ENCODE results near the gene ZNF503. TPM values are rescaled to one million over a fixed set of nuclear protein-coding genes. Genes with fewer than 3 reads are reported as not detected.

Gene ZNF503
- total and polyA plus RNA-seq, 10 of the 15 experiments (the other 5 are each of a cell fraction or from before 2014, with no cell fraction given), result 0.05 to 1.1 (median 0.11) TPM; not detected in 1

GRCh38 chr10:75426880-75427279 is 25.3 kb upstream of the ZNF503 start (continued):
- TF ChIP-seq ZBTB33 (IDR thresholded peaks at IDR 0.05) (no peak), SP1 (IDR thresholded peaks at IDR 0.05; ENCODE audit: low read depth, low read length) (no peak)

- 40% methylated on average over 6 of the region's 6 CpGs for WGBS (ENCODE audit: insufficient coverage, insufficient replicate concordance, low lambda C conversion rate, missing lambda C conversion rate)
- ChIA-PET CTCF (no interaction called here), POLR2A (no interaction called here), RAD21 (ENCODE audit: unreplicated experiment) (interaction anchor here (0.8 kb wide), 1 partner anchor 607 kb away, joined by 3 read pairs; no protein-coding TSS in a partner anchor), SMC1A (ENCODE audit: uncharacterized antibody, unreplicated experiment) (interaction anchor here (0.9 to 1.8 kb wide), 6 partner anchors 9 to 22 kb away, joined by 4 to 7 read pairs (median 4); no protein-coding TSS in a partner anchor)
- no peaks in the 10 kb centered on the region for H4K20me1 ChIP-seq (ENCODE audit: control insufficient read depth, insufficient read depth)
- H3K4me2 ChIP-seq (ENCODE audit: control insufficient read depth, insufficient read depth), result no peak overlapping the region
- no peak overlapping the region for H3K9ac ChIP-seq (ENCODE audit: control insufficient read depth, insufficient read depth, low read length)
- ATAC-seq (no peak), DNase-seq (ENCODE audit: low read depth, low spot score) (no peak), FAIRE-seq (no peak)
- in situ Hi-C loops (cut with MboI), result no loop called here
- no peaks in the 10 kb centered on the region for H3K27me3 ChIP-seq (replicated peaks in 1 of 2; ENCODE audit: control insufficient read depth in 2 of 2, insufficient read depth in 2 of 2, low read length in 1 of 2)
- H3K36me3 ChIP-seq (ENCODE audit: control insufficient read depth in 2 of 2, insufficient read depth in 2 of 2, low read length in 1 of 2), result no peaks in the 10 kb centered on the region
- H3K27ac ChIP-seq (ENCODE audit: control insufficient read depth, insufficient read depth), result no peak overlapping the region
- no peaks in the 10 kb centered on the region for H3K79me2 ChIP-seq (ENCODE audit: control insufficient read depth, insufficient read depth, low read length)
- H3K4me1 ChIP-seq (ENCODE audit: control insufficient read depth, insufficient read depth, low read length), result no peaks in the 10 kb centered on the region
- H3K9me3 ChIP-seq (replicated peaks; ENCODE audit: control insufficient read depth, insufficient read depth, low read length), result no peaks in the 10 kb centered on the region
- intact Hi-C loops (cut with micrococcal nuclease; ENCODE audit: unreplicated experiment), result no loop called here
- H2AFZ ChIP-seq (ENCODE audit: control insufficient read depth, low read depth, low read length), result no peak overlapping the region
- H3K4me3 ChIP-seq, result no peak overlapping the region
- BruUV-seq (replicated peaks), result no TSS peak
- TF ChIP-seq E2F4 (IDR thresholded peaks at IDR 0.05; ENCODE audit: low read depth, low read length), result no peak
- no peak for TF ChIP-seq TBL1XR1 (IDR thresholded peaks at IDR 0.05; ENCODE audit: low read depth, low read length)
- no peak for TF ChIP-seq ZNF687 (IDR thresholded peaks at IDR 0.05)
- no peak for TF ChIP-seq CTCF (IDR thresholded peaks at IDR 0.05 in 2 of 3, conservative IDR thresholded peaks at IDR 0.05 in 1 of 3; ENCODE audit: control insufficient read depth in 2 of 3, extremely low read depth in 1 of 3, insufficient read depth in 1 of 3, low read depth in 3 of 3, low read length in 3 of 3)
- no peak for TF ChIP-seq IKZF1 (conservative IDR thresholded peaks at IDR 0.05)
- TF ChIP-seq FOXM1 (IDR thresholded peaks at IDR 0.05; ENCODE audit: low read depth, low read length), result no peak
- no peak for TF ChIP-seq RELA (IDR thresholded peaks at IDR 0.05; ENCODE audit: borderline replicate concordance, partially characterized antibody)
- TF ChIP-seq POLR2AphosphoS2 (IDR thresholded peaks at IDR 0.05; ENCODE audit: low read depth, low read length), result no peak
- no peak for TF ChIP-seq CHD4 (IDR thresholded peaks at IDR 0.05)
- no peak for TF ChIP-seq BMI1 (IDR thresholded peaks at IDR 0.05; ENCODE audit: borderline replicate concordance)
- no peak for TF ChIP-seq RAD51 (IDR thresholded peaks at IDR 0.05)
These were observed 23.9 kb upstream of the ZNF503 start for GRCh38 chr10:75425291-75426079.

Data from GM12878 (cell line).